Anterior cingulate cortex (tissue), 58 donors: ENCODE results near the gene LSM14B.
A peak's percentile ranks its signal among the peaks of the same experiment; 100 is the strongest.

Experiments
- DNase-seq, 58 donors: peaks; one replicate each; lab custom pipeline; 2025; lab: John Stamatoyannopoulos, UW

LSM14B gene

DNA sequence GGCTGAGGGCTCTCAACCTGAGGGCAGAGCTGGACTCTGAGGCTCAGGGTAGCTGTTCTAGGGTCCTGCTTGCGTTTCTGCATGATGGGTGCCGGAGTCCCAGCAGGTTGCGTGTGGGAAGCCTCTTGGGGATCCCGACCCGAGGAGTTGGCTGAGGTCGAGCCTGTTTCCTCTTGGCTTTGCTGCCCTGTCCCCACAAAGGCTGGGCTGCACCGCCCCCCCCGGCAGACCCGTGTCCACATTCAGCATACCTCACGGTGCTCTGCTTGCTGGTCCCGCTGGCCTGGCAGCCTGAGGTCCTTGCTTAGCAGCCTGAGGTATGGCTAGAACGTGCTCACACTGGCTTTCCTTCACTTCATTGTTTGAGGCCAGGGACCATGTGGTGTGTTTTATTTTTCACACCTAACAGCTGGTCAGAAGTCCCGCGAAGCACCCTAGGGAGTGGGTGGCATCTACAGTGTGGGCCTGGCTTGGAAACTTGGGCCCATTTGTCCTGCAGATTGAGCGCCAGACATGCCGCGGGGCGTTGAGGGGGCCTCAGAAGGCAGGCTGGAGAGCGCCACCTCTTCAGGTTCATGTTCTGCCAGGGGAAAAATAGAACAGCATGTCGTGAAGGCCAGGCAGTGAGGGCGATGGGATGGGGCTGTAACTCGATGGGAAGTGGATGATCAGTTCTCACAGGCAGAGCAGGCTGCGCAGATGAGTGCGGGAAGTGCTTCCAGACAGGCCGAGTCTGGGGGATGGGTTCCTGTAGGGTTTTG is 9.5 kb downstream of the LSM14B start:
- DNase-seq = no peak

DNA sequence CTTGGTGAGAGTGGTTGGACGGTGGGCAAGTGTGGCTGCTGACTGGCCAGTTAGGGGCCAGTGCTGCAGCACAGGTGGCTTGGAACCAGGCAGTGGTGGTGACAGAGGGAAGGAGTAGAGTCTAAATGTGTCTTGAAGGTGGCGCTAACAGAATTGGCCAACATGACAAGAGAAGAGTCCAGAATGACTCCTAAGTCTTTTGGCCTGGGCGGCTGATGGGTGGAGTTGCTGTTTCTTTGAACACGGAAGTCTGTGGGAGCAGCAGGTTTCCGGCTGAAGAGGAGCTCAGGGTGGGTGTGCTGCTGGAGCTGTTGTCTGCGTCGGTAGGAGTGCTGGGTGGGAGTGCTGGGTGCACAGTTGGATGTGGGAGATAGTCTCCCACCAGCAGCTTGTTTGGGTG is 10.1 kb downstream of the LSM14B start:
- DNase-seq = peak in 2 of 58 donors; percentile 15 to 36

DNA sequence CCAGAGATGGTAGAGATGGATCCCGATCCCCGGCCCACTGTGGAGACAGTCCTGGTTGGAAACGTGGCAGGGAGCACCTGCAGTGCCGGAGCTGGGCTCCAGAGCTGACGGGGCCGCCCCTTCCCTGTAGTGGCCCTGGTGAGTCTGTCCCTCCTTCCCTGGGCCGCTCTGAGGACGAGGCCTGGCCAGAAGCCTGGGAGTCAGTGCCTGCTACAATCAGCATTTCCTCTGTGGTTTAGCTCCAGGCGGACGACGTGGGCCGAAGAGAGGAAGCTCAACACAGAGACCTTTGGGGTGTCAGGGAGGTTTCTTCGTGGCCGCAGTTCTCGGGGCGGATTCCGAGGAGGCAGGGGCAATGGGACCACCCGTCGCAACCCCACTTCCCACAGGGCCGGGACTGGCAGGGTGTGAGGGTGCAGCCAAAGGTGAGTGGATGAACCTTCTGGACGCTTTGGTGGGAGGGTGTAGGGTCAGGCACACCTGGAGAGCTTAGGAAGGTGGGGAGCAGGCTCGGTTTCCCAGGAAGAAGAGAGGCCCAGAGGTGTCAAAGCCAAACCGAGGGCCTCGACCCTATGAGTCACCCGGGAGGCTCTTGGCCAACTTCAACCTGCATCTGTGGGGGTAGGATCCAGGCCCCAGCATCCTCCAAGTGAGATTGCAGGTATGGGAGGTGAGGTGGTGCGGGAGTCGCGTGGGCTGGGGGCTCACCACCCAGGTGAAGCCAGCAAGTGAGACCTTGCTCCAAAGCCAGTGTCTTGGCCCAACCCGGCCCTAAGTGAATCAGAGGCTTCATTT is 11.0 kb downstream of the LSM14B start:
- DNase-seq = no peak

DNA sequence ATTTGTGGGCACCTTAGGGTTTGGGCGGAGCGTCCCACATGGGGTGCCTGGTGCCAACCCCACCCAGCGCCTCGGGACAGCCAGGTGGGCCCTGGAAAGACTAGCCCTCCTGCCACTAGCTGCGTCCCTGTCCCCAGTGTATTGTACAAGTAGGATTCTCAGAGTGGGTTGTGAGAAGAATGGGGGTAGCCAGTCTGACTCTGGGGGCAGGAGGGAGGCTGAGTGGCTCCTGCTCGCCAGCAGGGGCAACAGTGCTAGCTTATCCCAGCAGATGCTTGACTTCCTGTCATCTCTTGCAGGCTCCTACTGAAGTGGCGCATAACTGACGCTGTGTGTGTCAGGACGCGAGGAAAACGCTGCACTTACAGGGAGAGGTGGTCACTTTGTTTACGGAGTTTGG is 11.6 kb downstream of the LSM14B start:
- DNase-seq = no peak

DNA sequence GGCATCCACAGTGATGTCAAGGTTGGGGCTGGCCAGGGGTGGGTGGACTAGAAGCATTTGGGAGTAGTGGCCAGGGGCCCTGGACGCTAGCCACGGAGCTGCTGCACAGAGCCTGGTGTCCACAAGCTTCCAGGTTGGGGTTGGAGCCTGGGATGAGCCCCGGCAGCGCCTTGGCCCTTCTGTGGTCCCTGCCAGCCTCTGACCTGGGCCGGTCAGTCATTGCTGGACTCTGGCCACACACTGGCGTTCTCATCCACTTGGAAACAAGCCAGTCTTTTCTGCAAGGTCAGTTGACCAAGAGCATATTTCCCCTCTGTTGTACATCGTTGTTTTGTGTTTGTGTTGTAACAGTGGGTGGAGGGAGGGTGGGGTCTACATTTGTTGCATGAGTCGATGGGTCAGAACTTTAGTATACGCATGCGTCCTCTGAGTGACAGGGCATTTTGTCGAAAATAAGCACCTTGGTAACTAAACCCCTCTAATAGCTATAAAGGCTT is 12.5 kb downstream of the LSM14B start:
- peak in 1 of 58 donors; percentile 52 for DNase-seq

GRCh38 chr20:62135573-62136266 is 13.4 kb downstream of the LSM14B start:
- DNase-seq = no peak

- peak in 31 of 58 donors; percentile 7 to 71 (median 28) for DNase-seq
These were observed 14.2 kb downstream of the LSM14B start for GRCh38 chr20:62136283-62137091.

GRCh38 chr20:62137092-62137384 is 14.8 kb downstream of the LSM14B start:
- no peak for DNase-seq

DNA sequence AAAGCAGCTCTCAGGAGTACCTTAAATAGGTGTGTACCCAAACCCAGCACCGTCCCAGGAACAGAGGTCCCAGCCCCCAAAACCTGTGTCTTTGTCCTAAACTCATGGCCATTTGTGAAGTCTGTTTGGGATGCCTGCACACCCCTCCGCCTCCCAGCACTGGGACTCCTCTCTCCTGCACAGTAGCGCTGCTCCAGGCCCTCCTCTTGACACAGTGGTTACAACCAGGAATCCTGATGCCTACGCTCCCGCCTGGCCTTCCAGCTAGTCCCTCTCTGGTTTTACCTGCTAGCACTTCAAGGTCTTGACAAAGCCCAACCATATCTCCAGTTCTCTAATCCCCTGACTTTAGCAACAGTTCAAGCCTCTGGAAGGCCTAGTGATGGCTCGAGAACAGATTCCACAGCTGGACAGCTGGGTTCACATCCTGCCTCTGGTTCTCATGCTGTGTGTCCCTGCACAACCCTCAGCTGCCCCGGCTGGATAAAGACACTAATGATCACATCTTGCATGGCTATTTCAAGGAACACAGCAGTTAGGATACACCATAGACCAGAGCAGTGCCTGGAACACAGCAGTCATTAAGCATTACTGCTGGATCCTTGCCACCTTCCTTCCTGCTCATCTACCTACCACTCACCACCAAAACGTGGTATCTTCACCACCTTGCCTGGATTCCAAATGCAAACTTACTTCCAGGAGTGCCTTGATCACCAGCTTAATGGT is 15.4 kb downstream of the LSM14B start:
- DNase-seq = no peak

- DNase-seq = no peak
These were observed 15.9 kb downstream of the LSM14B start for GRCh38 chr20:62138204-62138543.

DNA sequence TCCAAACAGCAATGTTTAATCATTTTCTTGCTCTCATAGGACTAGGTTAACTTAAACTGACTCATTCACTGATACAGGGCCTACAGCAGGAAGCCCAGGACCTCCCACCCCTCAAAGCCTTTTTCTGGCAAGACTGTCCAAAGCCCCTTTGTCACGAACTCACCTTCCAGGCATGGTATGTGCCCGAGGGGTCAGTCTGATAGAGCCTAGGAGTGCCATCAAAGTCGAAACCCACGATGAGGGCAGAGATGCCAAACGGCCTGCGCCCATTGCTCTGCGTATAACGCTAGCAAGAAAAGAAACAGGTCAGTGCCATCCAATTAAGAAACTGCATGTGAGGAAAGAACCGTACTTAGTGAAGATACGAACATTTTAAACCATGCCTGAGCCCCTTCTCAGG is 16.6 kb downstream of the LSM14B start:
- DNase-seq = no peak

- DNase-seq = no peak
These were observed 17.4 kb downstream of the LSM14B start for GRCh38 chr20:62139636-62140035.

DNA sequence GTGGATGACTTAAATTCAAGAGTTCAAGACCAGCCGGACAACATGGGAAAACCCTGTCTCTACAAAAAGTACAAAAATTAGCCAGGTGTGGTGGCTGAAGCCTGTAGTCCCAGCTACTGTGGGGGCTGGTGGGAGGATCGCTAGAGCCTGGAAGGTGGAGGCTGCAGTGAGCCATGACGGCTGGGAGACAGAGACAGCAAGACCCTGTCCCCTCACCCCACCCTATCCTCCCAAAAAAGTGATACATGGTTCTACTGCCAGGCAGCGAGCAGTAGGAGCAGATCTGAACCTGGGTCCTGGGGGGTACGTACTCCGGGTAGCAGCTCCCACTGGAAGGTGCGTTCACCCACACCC is 18.7 kb downstream of the LSM14B start:
- DNase-seq = no peak

DNA sequence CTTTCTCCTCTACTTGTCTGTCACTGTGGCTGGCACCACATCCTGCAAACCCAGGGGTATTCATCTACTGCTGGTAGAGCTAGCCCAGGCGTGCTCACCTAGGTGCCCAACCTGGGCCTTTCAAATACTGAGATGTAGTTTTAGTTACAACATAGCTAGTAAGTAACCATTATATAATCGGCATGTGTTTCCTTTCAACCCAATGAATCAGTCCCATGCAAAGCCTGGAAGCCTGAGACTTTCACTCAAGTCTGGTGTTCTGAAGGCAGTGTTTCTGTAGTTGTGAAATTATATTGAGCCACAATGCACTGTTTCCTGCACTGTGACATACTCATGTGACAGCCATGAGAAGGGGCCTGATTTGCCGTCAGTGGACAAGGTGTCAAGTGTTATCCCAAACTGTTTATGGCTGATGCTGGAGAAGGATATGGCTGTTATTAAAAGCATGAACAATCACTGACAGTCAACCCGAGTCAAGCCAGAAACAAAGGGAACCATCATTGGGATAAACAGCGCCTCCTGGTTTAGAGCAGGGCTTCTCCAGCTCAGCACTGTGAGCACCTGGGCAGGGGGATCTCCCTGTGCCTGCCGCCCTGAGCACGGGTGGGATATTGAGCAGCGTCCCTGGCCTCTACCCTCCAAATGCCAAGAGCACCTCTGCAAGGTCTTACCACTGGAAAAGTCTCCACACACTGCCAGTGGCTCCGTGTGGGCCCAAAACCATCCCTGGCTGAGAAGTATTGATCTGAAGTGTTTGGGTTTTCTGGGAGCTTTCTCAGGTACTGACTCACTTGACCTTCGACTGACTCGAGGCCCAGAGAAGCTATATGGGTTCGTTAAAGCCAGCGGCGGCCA is 19.3 kb downstream of the LSM14B start:
- DNase-seq = peak in 1 of 58 donors; percentile 16

GRCh38 chr20:62142252-62143080 is 20.2 kb downstream of the LSM14B start:
- DNase-seq = no peak

- peak in 57 of 58 donors; percentile 30 to 90 (median 81) for DNase-seq
These were observed 21.0 kb downstream of the LSM14B start, which contains the start of the genes PSMA7 and SS18L1 for GRCh38 chr20:62143081-62143956. PSMA7 (minus strand) TSS chr20:62143394; CDS start chr20:62143303, 91 bp downstream. SS18L1 (plus strand) TSS chr20:62143769; CDS start chr20:62143821, 52 bp downstream.
